HCT116 (cell line): ENCODE results near the gene EGFLAM. TPM values are rescaled to one million over a fixed set of nuclear protein-coding genes. Genes with fewer than 3 reads are reported as not detected.

ENCODE experiments used
- ATAC-seq: fragments of 200-7000 bp; cut with Tn5 transposase; 2 replicates; pipeline ENCODE4 v1.9.1; 2020; ENCODE audit warnings: mild to moderate bottlenecking, moderate library complexity
- BruUV-seq: library from RNA; stranded (reverse); fragments of 400-500 nt; replicated peaks from 2 replicates; lab custom pipeline; 2021; lab: Mats Ljungman, UMichigan
- CTCF ChIA-PET: fragments of 300-600 bp; sonication (Branson Sonifier 250); formaldehyde crosslinking; loops from one replicate; lab custom pipeline; 2021; ENCODE audit warnings: antibody characterized with exemption; lab: Charles Lee
- POLR2A ChIA-PET: fragments of 300-600, 350-600 bp; sonication (Branson Sonifier 250); formaldehyde crosslinking; loops from one replicate; lab custom pipeline; 2021; ENCODE audit warnings: antibody characterized with exemption; lab: Charles Lee
- RAD21 ChIA-PET, 2 experiments: fragments of 300-600 bp; sonication (Branson Sonifier 250); formaldehyde crosslinking; loops; one replicate each; lab custom pipeline; 2023; ENCODE audit warnings: low total read pairs in 2 of 2; ENCODE audit not compliant: uncharacterized antibody in 2 of 2, unreplicated experiment in 2 of 2, low non-redundant PET in 1 of 2; lab: Charles Lee
- DNase-seq: peaks from one replicate; pipeline ENCODE4 v3.0.0-alpha.2; 2010; ENCODE audit warnings: low read depth, low spot score
- H2AFZ ChIP-seq: fragments of 200-600 bp; shearing (Covaris generic), sonication (generic); 2 replicates; pipeline ENCODE4 v1.6.1; 2017; ENCODE audit warnings: low read depth, mixed run types, mixed read lengths, antibody characterized with exemption, low read length; ENCODE audit not compliant: poor library complexity, severe bottlenecking
- H3K27ac ChIP-seq: 2 replicates; pipeline ENCODE4 v1.5.1; 2012; ENCODE audit warnings: low read depth, low read length
- H3K27me3 ChIP-seq: fragments of 200-600 bp; sonication (generic); 2 replicates; pipeline ENCODE4 v1.6.1; 2016; ENCODE audit warnings: mixed run types, low read length, mixed read lengths; ENCODE audit not compliant: insufficient read depth
- H3K36me3 ChIP-seq, 2 experiments: fragments of 200-500 bp in 1 of 2; fragments of 200-600 bp in 1 of 2; sonication (Bioruptor generic) in 1 of 2; sonication (generic) in 1 of 2; 2 replicates each; pipeline versions ENCODE4 v1.5.1 to v1.6.1; 2014 to 2016; ENCODE audit warnings: low read length in 2 of 2, inconsistent platforms in 1 of 2, mixed read lengths in 1 of 2, mixed run types in 1 of 2; ENCODE audit not compliant: insufficient read depth in 2 of 2, control insufficient read depth in 1 of 2
- H3K4me1 ChIP-seq, 2 experiments: fragments of 200-600 bp in 1 of 2; sonication (generic) in 1 of 2; 2 replicates each; pipeline versions ENCODE4 v1.5.1 to v1.6.1; 2012 to 2017; ENCODE audit warnings: low read length in 2 of 2, inconsistent platforms in 1 of 2, mild to moderate bottlenecking in 1 of 2, mixed read lengths in 1 of 2, mixed run types in 1 of 2, moderate library complexity in 1 of 2; ENCODE audit not compliant: insufficient read depth in 2 of 2, control insufficient read depth in 1 of 2
- H3K4me2 ChIP-seq: fragments of 200-600 bp; sonication (generic); 2 replicates; pipeline ENCODE4 v1.6.1; 2017; ENCODE audit warnings: mixed run types, low read length, mixed read lengths
- H3K4me3 ChIP-seq, 2 experiments: fragments of 200-600 bp in 1 of 2; sonication (generic) in 1 of 2; replicated peaks in 1 of 2; 2 replicates each; pipeline ENCODE4 v1.5.1; 2011 to 2016; ENCODE audit warnings: low read length in 2 of 2, control low read depth in 1 of 2, low read depth in 1 of 2, mild to moderate bottlenecking in 1 of 2, mixed read lengths in 1 of 2, mixed run types in 1 of 2
- H3K79me2 ChIP-seq: fragments of 200-600 bp; sonication (generic); 2 replicates; pipeline ENCODE4 v1.6.1; 2017; ENCODE audit warnings: mild to moderate bottlenecking, mixed run types, low read length, moderate library complexity, mixed read lengths; ENCODE audit not compliant: insufficient read depth
- H3K9ac ChIP-seq: fragments of 200-600 bp; sonication (generic); 2 replicates; pipeline ENCODE4 v1.6.1; 2016; ENCODE audit warnings: low read length, mixed read lengths
- H3K9me2 ChIP-seq: fragments of 200-600 bp; sonication (generic), shearing (Covaris generic); 2 replicates; pipeline ENCODE4 v1.6.1; 2017; ENCODE audit warnings: mixed run types, mild to moderate bottlenecking, moderate library complexity; ENCODE audit not compliant: insufficient read depth
- H3K9me3 ChIP-seq, 2 experiments: fragments of 200-500 bp in 1 of 2; fragments of 200-600 bp in 1 of 2; sonication (Bioruptor generic) in 1 of 2; sonication (generic) in 1 of 2; 2 replicates each; pipeline ENCODE4 v1.6.1; 2014 to 2017; ENCODE audit warnings: low read length in 2 of 2, mixed read lengths in 2 of 2, inconsistent platforms in 1 of 2, low read depth in 1 of 2, mild to moderate bottlenecking in 1 of 2, mixed run types in 1 of 2, moderate library complexity in 1 of 2; ENCODE audit not compliant: control insufficient read depth in 1 of 2, insufficient read depth in 1 of 2
- H4K20me1 ChIP-seq: fragments of 200-600 bp; sonication (generic), shearing (Covaris generic); 2 replicates; pipeline ENCODE4 v1.6.1; 2017; ENCODE audit warnings: mixed run types, mild to moderate bottlenecking, moderate library complexity; ENCODE audit not compliant: insufficient read depth
- CBX3 ChIP-seq: IDR thresholded peaks from 2 replicates; pipeline ENCODE4 v1.6.1; 2012; ENCODE audit warnings: low read depth
- CEBPB ChIP-seq: IDR thresholded peaks from 2 replicates; pipeline ENCODE4 v1.6.1; 2012; ENCODE audit warnings: low read depth
- EGR1 ChIP-seq: IDR thresholded peaks from 2 replicates; pipeline ENCODE4 v1.6.1; 2012; ENCODE audit warnings: low read depth
- EZH2 ChIP-seq: fragments of 200-600 bp; sonication (generic); IDR thresholded peaks from 2 replicates; pipeline ENCODE4 v1.6.1; 2017; ENCODE audit warnings: antibody characterized with exemption, mixed run types
- EZH2phosphoT487 ChIP-seq: fragments of 200-600 bp; IDR thresholded peaks from 2 replicates; pipeline ENCODE4 v1.6.1; 2018; ENCODE audit warnings: antibody characterized with exemption, borderline replicate concordance
- FOSL1 ChIP-seq: IDR thresholded peaks from 2 replicates; pipeline ENCODE4 v1.6.1; 2012; ENCODE audit warnings: low read depth
- JUND ChIP-seq: IDR thresholded peaks from 2 replicates; pipeline ENCODE4 v1.6.1; 2012
- POLR2A ChIP-seq: IDR thresholded peaks from 2 replicates; pipeline ENCODE4 v1.7.0; 2011; ENCODE audit warnings: borderline replicate concordance; ENCODE audit not compliant: insufficient read depth, insufficient read length; ENCODE audit errors: extremely low read depth
- RAD21 ChIP-seq: IDR thresholded peaks from 2 replicates; pipeline ENCODE4 v1.6.1; 2012; ENCODE audit warnings: low read depth, mild to moderate bottlenecking
- SP1 ChIP-seq: IDR thresholded peaks from 2 replicates; pipeline ENCODE4 v1.6.1; 2012; ENCODE audit warnings: low read depth
- SRF ChIP-seq: IDR thresholded peaks from 2 replicates; pipeline ENCODE4 v1.6.1; 2012; ENCODE audit warnings: low read depth
- TCF7L2 ChIP-seq: IDR thresholded peaks from 2 replicates; pipeline ENCODE4 v1.7.0; 2011; ENCODE audit warnings: borderline replicate concordance, inconsistent platforms; ENCODE audit not compliant: insufficient read depth, insufficient read length; ENCODE audit errors: extremely low read depth
- YY1 ChIP-seq: IDR thresholded peaks from 2 replicates; pipeline ENCODE4 v1.6.1; 2011; ENCODE audit warnings: low read length, low read depth, moderate library complexity, mild to moderate bottlenecking; ENCODE audit not compliant: insufficient replicate concordance; ENCODE audit errors: extremely low read depth
- ZBTB33 ChIP-seq: IDR thresholded peaks from 2 replicates; pipeline ENCODE4 v1.6.1; 2011; ENCODE audit warnings: mild to moderate bottlenecking, low read length, moderate library complexity; ENCODE audit not compliant: insufficient replicate concordance; ENCODE audit errors: extremely low read depth
- ZFX ChIP-seq: fragments of 450-650 bp; IDR thresholded peaks from 2 replicates; pipeline ENCODE4 v1.6.1; 2017
- intact Hi-C: fragments of 100-400 bp; cut with micrococcal nuclease; formaldehyde crosslinking; loops from 2 replicates; pipeline ENCODE4 v1.10.0; 2022
- total RNA-seq: library from RNA; stranded (reverse); gene quantifications from one replicate; pipeline ENCODE4 v1.2.1, GENCODE V29; 2021; ENCODE audit not compliant: unreplicated experiment
- TF ChIP-seq, protein P1 (sequence below), 3 experiments: fragments of 200-600 bp in 1 of 3; sonication (generic) in 1 of 3; IDR thresholded peaks in 2 of 3; conservative IDR thresholded peaks in 1 of 3; 2 replicates each; pipeline ENCODE4 v1.5.1; 2012 to 2017; ENCODE audit warnings: low read depth in 2 of 3, low read length in 2 of 3, antibody characterized with exemption in 1 of 3, borderline replicate concordance in 1 of 3, control low read depth in 1 of 3, mild to moderate bottlenecking in 1 of 3, mixed read lengths in 1 of 3, mixed run types in 1 of 3, moderate library complexity in 1 of 3; ENCODE audit not compliant: insufficient read depth in 1 of 3
- TF ChIP-seq, protein P2 (sequence below): IDR thresholded peaks from 2 replicates; pipeline ENCODE4 v1.6.1; 2012

EGFLAM gene
- total RNA-seq, 1 experiment from 2014 or later, result not detected

DNA sequence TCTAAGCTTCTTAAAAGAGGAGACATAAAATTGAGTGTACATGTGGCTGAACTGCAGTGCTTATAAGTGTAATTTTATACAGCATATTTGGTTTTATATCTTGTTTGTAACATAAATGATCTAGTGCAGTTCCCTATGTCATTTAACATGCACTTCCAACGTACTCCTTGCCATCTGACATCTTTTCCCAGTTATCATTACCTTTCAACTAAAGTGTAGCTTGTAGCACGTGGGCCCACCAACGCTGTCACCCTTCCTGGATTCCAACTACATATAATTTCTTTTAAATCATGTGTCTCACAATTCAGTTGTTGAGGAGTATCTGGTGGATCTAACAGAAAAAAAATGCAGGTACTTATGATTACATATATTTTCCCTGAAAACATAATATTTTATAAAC is 247.9 kb downstream of the EGFLAM start:
- POLR2A ChIA-PET, result no interaction called here
- Histone ChIP-seq H3K4me2 (no peak overlapping the region), H4K20me1 (no peaks in the 10 kb centered on the region), H3K9me3 (no peaks in the 10 kb centered on the region), H3K27ac (no peak overlapping the region), H3K9ac (no peak overlapping the region), H3K4me3 (no peak overlapping the region), H3K27me3 (no peaks in the 10 kb centered on the region), H3K9me2 (no peaks in the 10 kb centered on the region), H3K36me3 (no peaks in the 10 kb centered on the region), H3K79me2 (no peaks in the 10 kb centered on the region), H2AFZ (no peak overlapping the region), H3K4me1 (peaks cover 0 to 3% of the 10 kb centered on the region in 2 experiments; a peak in 1 of 4 replicates)
- DNase-seq (no peak), ATAC-seq (no peak)
- TF ChIP-seq FOSL1, result no peak
- TF ChIP-seq, protein P1, sequence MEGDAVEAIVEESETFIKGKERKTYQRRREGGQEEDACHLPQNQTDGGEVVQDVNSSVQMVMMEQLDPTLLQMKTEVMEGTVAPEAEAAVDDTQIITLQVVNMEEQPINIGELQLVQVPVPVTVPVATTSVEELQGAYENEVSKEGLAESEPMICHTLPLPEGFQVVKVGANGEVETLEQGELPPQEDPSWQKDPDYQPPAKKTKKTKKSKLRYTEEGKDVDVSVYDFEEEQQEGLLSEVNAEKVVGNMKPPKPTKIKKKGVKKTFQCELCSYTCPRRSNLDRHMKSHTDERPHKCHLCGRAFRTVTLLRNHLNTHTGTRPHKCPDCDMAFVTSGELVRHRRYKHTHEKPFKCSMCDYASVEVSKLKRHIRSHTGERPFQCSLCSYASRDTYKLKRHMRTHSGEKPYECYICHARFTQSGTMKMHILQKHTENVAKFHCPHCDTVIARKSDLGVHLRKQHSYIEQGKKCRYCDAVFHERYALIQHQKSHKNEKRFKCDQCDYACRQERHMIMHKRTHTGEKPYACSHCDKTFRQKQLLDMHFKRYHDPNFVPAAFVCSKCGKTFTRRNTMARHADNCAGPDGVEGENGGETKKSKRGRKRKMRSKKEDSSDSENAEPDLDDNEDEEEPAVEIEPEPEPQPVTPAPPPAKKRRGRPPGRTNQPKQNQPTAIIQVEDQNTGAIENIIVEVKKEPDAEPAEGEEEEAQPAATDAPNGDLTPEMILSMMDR (IDR thresholded peaks at IDR 0.05 in 2 of 3, conservative IDR thresholded peaks at IDR 0.05 in 1 of 3; ENCODE audit: borderline replicate concordance in 1 of 3, insufficient read depth in 1 of 3, low read depth in 2 of 3, low read length in 2 of 3), result no peak
- no peak for TF ChIP-seq EZH2phosphoT487
- no peak for TF ChIP-seq CEBPB
- no peak for TF ChIP-seq EGR1
- no peak for TF ChIP-seq RAD21
- no peak for TF ChIP-seq POLR2A
- TF ChIP-seq SRF, result no peak
- no peak for TF ChIP-seq ZBTB33
- no peak for TF ChIP-seq TCF7L2
- TF ChIP-seq CBX3, result no peak
- TF ChIP-seq, protein P2, sequence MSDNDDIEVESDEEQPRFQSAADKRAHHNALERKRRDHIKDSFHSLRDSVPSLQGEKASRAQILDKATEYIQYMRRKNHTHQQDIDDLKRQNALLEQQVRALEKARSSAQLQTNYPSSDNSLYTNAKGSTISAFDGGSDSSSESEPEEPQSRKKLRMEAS, result no peak
- no peak for TF ChIP-seq SP1
- no peak for TF ChIP-seq JUND
- no peak for TF ChIP-seq ZFX
- TF ChIP-seq EZH2, result no peak
- TF ChIP-seq YY1, result no peak
- no TSS peak for BruUV-seq
- RAD21 ChIA-PET, result no interaction called here
- intact Hi-C loops, result no loop called here
- CTCF ChIA-PET, result interaction anchor here (1.8 to 2.8 kb wide), 2 partner anchors 9 to 64 kb away, joined by 4 to 8 read pairs; no protein-coding TSS in a partner anchor
